CD4-positive, alpha-beta T cell treated with Interleukin-2 at 100 ng/mL for 4 hours (primary cell): ENCODE data around the gene CALCOCO2.
"Not testable (repeated sequence)": the region's sequence is repeated elsewhere in the genome, so short reads cannot be mapped to it uniquely, and the experiment has no call there.

ENCODE experiments used
- DNase-seq: peaks from one replicate; pipeline ENCODE4 v3.0.0-alpha.2; 2020; ENCODE audit warnings: low spot score

Gene CALCOCO2, protein sequence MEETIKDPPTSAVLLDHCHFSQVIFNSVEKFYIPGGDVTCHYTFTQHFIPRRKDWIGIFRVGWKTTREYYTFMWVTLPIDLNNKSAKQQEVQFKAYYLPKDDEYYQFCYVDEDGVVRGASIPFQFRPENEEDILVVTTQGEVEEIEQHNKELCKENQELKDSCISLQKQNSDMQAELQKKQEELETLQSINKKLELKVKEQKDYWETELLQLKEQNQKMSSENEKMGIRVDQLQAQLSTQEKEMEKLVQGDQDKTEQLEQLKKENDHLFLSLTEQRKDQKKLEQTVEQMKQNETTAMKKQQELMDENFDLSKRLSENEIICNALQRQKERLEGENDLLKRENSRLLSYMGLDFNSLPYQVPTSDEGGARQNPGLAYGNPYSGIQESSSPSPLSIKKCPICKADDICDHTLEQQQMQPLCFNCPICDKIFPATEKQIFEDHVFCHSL

GRCh38 chr17:48830840-48831548 is at the start of gene CALCOCO2:
Gene CALCOCO2 (plus strand): TSS chr17:48831035. CDS start chr17:48841708, 10,673 bp downstream.
- DNase-seq = peak; percentile 89

DNA sequence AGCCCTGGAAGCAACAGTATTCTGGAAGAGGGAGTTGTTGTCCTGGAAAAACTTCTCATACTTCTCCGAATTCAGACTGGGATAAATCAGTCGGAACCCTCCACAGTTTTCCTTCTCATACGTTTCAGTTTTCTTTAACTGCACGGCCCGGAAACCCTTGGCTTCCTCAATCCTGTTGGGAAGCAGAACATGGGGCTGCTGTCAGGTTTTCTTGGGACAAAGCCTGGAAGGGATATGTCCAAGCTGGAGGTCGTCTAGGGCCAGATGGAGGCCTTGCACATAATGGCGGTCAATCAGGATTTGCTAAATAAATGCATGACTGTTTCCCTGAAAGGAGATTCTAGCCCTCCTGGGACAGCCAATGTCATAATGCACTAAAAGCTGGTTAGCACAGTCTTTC is 43.0 kb upstream of the CALCOCO2 start:
- DNase-seq = no peak

DNA sequence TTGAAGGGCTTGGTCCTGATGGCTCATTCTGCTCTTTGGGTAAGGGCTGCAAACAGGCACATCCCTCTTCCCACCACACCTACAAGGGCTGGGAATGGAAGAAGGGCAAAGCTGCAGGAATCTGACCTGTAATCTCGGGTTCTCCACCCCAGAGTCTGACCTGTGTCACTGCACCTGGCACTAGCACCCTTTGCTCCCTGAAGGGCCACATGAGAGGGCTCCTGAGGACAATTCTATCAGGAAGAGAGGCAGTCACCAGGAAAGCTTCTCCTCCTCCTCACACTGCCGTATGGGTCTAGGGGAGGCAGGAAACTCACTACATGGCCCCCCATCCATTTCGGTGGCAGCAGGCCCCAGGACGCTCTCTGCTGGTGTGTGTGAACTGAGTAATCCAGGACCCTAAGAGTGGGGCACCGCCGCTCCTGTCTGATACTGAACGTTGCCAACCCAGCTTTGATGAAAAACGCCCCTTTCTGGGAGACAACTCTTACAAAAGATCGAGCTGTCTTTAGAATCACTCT is 40.2 kb upstream of the CALCOCO2 start:
- DNase-seq = no peak

- DNase-seq = no peak
These were observed 39.5 kb upstream of the CALCOCO2 start for GRCh38 chr17:48791128-48792032.

GRCh38 chr17:48792033-48792798 is 38.6 kb upstream of the CALCOCO2 start:
- DNase-seq = no peak

DNA sequence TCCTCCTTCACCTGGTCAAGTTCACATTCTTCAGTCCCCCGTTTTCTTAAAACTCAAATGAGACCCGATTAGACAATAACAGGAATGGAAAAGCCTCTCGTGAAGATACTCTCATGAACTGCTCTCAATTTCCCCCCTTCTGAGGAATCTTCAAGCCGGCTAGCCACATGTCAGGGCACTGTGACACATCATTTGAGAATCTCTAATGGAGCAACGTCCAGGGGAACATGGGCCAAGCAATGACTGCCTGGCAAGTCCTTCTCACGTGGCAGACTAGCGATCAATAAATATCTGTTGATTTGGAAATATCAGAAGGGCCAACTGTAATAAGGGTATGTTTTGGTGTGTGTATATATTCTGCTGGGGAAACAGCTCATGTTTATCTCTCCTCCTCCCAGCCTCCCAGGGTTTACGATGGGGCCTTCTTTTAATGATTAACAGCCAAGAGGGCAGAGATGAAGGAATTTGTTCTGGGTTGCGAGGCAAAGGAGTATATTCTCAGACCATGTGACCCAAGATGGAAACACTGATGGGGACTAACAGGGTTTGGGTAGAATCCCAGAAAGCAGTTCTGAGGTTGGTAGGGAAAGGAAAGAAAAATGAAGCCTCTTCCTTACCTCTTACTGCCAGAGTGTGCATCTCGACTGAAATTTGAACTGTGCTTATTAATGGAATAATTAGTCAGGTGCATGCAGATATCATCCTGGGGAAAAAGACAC is 35.2 kb upstream of the CALCOCO2 start:
- DNase-seq = no peak

GRCh38 chr17:48796163-48796522 is 34.7 kb upstream of the CALCOCO2 start:
- DNase-seq = not testable (repeated sequence)

DNA sequence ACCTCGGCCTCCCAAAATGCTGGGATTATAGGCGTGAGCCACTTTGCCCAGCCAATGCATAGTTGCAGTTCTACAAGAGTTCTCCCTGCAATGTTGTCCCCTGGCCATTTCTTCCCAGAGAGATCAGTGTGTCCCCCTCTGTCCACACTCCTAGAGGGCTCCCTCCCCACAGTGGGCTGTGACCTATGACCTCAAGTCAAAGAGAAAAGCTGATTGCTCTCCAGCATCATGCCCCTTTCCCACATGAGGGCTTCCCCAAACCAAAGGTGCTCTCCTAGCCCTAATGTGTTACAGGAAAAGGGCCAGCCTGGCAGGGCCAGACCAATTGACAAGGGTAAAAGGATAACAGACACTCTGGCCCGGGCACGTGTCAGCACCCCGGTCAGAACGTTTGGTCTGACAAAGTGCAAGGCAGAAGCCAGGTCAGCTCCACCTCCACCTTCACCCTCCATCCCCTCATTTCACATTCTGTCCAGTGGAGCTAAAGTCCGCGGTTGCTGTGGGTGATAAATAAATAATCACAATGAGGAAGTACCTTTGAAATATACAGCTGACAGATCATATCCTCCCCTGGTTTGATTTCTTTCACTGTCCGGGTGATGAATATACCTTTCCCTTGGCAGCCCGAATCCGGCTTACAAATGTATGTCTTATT is 31.6 kb upstream of the CALCOCO2 start:
- no peak for DNase-seq

- no peak for DNase-seq
These were observed 30.1 kb upstream of the CALCOCO2 start for GRCh38 chr17:48800626-48801217.

DNA sequence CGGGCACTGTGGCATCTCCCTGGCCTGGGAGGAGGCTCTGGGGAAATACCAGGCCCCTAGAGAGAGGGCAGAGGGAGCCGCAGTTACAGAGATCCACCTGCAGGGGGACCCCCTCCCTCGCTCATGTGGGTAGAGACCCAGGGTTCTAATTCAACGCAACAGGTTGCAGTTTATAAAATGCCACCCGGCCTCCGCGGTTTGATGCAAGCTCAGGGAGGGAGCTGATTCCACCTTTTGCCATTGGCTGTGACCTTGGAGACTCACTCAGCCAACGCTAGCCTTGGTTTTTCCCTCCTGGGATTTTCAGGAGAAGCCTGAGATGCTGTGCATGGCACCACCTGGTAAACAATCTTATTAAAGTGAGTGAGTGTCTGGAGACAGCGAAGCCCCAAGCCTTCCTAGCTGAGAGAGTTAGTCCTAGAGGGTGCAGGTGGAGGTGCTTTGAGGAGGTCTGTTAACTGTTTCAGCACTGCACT is 25.9 kb upstream of the CALCOCO2 start:
- DNase-seq = peak; percentile 68

GRCh38 chr17:48809182-48809581 is 21.7 kb upstream of the CALCOCO2 start:
- DNase-seq = no peak

DNA sequence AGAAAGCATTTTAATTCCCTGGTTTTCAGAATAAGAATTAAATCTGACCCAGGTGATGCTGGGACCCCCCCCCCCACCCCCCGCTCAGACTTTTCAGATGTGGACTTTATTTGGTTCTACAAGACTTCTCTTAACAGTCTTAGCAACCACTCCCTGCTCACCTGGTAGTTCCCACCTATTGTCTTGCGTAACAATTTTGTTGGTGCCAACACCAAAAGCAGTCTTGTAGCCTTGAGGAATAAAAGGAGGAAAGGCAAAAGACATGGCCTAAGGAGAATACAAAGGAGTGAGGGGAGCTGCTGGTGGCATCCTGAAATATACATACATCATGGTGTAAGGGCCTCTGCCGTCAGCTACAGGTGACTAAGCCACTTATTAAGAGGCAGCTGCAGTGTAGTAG is 18.8 kb upstream of the CALCOCO2 start:
- DNase-seq = no peak

- peak; percentile 71 for DNase-seq
These were observed 16.3 kb upstream of the CALCOCO2 start for GRCh38 chr17:48814504-48814903.

GRCh38 chr17:48815311-48815710 is 15.5 kb upstream of the CALCOCO2 start:
- DNase-seq = no peak

DNA sequence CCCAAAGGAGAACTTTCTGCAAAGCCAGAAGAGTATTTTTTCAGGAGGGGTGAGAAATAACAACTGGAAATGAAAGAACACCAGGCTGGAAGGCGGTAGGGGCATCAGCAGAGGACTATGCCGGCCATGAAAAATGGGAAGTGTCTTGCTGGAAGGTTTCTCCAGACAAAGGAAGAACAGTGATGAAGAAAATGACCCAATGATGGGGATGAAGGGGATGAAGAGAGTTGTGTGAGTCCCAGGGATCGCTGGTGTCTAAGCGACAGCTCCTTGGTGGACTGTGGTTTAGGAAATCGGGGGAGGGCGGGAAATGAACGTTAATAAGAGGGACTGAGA is 14.4 kb upstream of the CALCOCO2 start:
- no peak for DNase-seq

DNA sequence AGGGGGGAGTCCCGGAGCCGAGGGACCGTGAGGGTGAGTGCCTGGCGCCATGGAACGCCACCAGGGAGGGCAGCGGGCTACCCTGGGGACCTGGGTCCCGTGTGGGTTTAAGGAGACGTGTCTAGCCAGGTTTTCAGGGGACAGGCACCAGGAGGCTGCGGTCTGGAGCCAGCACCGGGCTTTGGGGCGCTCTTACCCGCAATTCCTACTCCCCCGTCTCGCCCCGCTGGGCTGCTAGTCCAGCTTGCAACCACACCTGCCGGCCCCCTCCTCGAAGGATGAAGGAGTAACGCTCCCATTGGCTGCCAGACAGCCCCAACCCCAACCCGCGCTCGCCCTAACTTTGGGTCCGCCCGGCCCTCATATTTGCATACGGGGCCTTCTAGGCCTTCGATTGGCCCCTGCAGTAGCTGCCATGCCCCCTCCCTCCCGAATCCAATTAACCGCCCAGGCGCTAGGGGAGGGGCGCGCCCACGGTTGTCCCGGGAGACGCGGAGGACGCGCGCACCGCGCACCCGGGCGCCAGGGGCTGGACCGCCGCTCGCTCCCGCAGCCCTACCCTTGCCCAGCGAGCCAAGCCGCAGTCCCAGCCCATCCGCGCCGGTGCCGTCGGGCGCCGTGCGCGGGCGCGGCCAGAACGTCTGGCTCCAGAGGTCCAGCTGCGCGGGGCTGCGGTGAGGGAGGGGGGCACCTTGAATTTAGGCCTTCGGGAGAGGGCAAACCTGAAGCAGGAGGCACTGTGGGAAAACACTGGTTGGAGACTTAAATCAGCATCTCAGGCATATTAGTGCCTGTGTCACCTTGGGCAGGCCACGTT is 13.9 kb upstream of the CALCOCO2 start, which contains the start of gene TTLL6:
Gene TTLL6, minus strand, starts transcription at position 456 of the 817 bp plus-strand sequence. Its CDS starts 157 bp downstream, at position 299.
- peak; percentile 77 for DNase-seq

GRCh38 chr17:48818361-48818841 is 12.4 kb upstream of the CALCOCO2 start:
- DNase-seq = no peak

- no peak for DNase-seq
These were observed 11.4 kb upstream of the CALCOCO2 start for GRCh38 chr17:48819466-48819865.
